Spleen (tissue), 7 donors: ENCODE data around the gene KRT33B.

Source experiments
- CTCF ChIP-seq, 11 experiments: fragments of 200-600 bp in 7 of 11; fragments of 450-650 bp in 4 of 11; sonication (generic) in 4 of 11; IDR thresholded peaks in 8 of 11; conservative IDR thresholded peaks in 3 of 11; 1 replicate in 7 of 11; 2 replicates in 4 of 11; pipeline versions ENCODE4 v1.4.0 to v1.8.0; 2016 to 2021; ENCODE audit warnings: antibody characterized with exemption in 11 of 11, inconsistent platforms in 4 of 11, mild to moderate bottlenecking in 1 of 11
- POLR2AphosphoS5 ChIP-seq, 3 donors: sonication (generic); formaldehyde crosslinking; IDR thresholded peaks; one replicate each; pipeline ENCODE4 v1.5.1; 2017; ENCODE audit warnings: antibody characterized with exemption in 3 of 3
- donor health status: DM: no; HTN: no; CAD: no; lungs with moderate emphysema.
- donor health status: DM: no; HTN: no; CAD: no.
- donor health status: DM: no; HTN: no; CAD: no.

GRCh38 chr17:41360296-41360995 is 9.2 kb downstream of the KRT33B start:
- no peak for TF ChIP-seq CTCF (IDR thresholded peaks at IDR 0.05 in 8 of 11, conservative IDR thresholded peaks at IDR 0.05 in 3 of 11)
- TF ChIP-seq POLR2AphosphoS5 (IDR thresholded peaks at IDR 0.05), result no peak
